SK-N-MC (cell line): ENCODE results near the gene INTS14.
A peak's percentile ranks its signal among the peaks of the same experiment; 100 is the strongest.

Experiments
- DNase-seq: peaks from one replicate; pipeline ENCODE4 v3.0.0-alpha.2; 2011; ENCODE audit warnings: low read depth, low spot score
- H3K27ac ChIP-seq: fragments of 200-600 bp; sonication (generic); 2 replicates; pipeline ENCODE4 v1.5.1; 2016; ENCODE audit warnings: mixed run types
- H3K36me3 ChIP-seq: fragments of 200-600 bp; sonication (generic); 2 replicates; pipeline ENCODE4 v1.6.1; 2017; ENCODE audit warnings: antibody characterized with exemption, low read length, mixed read lengths; ENCODE audit not compliant: insufficient read depth
- H3K4me3 ChIP-seq: fragments of 200-600 bp; sonication (generic); 2 replicates; pipeline ENCODE4 v1.5.1; 2016
- H3K9ac ChIP-seq: fragments of 200-600 bp; sonication (generic); 2 replicates; pipeline ENCODE4 v1.8.0; 2017; ENCODE audit warnings: mixed run types, mixed read lengths; ENCODE audit not compliant: insufficient read length
- H3K9me3 ChIP-seq: fragments of 200-600 bp; sonication (generic); 2 replicates; pipeline ENCODE4 v1.6.1; 2017; ENCODE audit warnings: low read depth, mild to moderate bottlenecking, antibody characterized with exemption, low read length, moderate library complexity, mixed read lengths
- EZH2 ChIP-seq: fragments of 200-600 bp; sonication (generic); IDR thresholded peaks from one replicate; pipeline ENCODE4 v1.6.1; 2017; ENCODE audit warnings: antibody characterized with exemption
- FOXP2 ChIP-seq: optimal IDR thresholded peaks from 2 replicates; pipeline ENCODE3; 2011; ENCODE audit warnings: mild to moderate bottlenecking, moderate library complexity; ENCODE audit not compliant: insufficient read depth; ENCODE audit errors: extremely low read length, control extremely low read depth
- POLR2AphosphoS5 ChIP-seq: IDR thresholded peaks from 2 replicates; pipeline ENCODE4 v1.6.1; 2012; ENCODE audit warnings: mild to moderate bottlenecking, low read depth, low read length, borderline replicate concordance

Gene INTS14

GRCh38 chr15:65535192-65535591 is 75.7 kb downstream of the INTS14 start:
- Histone ChIP-seq H3K36me3 (peaks cover 41% of the 10 kb centered on the region), H3K27ac (no peak overlapping the region), H3K9me3 (no peaks in the 10 kb centered on the region), H3K9ac (no peak overlapping the region), H3K4me3 (no peak overlapping the region)
- no peak for DNase-seq
- TF ChIP-seq EZH2 (no peak), FOXP2 (no peak), POLR2AphosphoS5 (no peak)

DNA sequence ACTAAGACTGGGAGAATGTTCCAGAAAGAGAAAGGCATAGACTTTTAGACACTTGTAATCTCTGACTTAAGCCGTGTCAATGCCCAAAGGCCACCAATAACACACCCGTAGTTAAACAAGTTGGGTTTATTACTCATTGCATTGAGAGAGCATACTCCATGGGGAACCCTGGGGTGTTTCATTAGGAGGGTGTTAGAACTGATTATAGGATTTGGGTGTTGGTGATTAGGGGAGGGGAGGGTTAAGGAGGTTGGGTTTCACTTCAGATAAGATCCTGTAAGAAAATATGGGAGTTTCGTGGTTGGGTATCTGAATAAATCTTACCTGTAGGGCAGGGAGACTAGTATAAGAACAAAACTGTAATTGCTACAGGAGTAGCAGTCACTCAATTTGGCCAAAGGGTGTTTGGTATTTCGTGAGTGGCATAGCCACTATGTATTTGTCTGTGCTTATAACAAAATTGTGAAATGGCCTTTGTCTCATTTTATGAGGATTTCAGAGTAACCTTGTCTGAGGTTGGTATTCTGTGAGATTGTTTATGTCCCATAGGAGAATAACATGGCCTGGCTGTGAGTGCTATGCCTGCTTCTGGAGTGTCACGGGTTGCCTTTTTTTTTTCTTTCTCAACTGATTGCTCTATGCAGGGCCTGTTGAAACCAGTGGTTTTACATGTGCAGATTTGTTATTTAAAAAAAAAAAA is 77.7 kb downstream of the INTS14 start:
- Histone ChIP-seq H3K9me3 (no peaks in the 10 kb centered on the region), H3K9ac (peak overlapping the region; percentile 24), H3K4me3 (peak overlapping the region; percentile 2), H3K36me3 (peaks cover 36% of the 10 kb centered on the region), H3K27ac (no peak overlapping the region)
- no peak for DNase-seq
- TF ChIP-seq EZH2 (no peak), POLR2AphosphoS5 (no peak), FOXP2 (no peak)

DNA sequence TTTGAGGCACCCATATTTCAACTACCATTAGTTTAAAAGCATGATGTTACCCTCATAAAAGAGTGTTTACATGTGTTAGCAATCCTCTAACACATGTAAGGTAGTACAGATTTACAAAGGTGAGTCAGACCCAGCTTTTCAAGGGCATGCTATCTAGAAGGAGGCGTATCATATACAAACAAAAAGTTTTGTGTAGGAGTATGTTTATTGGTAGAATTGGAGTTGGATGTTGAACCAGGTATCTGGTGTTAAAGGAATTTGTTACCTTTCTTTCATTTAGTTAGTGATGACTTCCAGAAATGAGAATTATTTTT is 78.2 kb downstream of the INTS14 start:
- H3K9me3 ChIP-seq, result no peaks in the 10 kb centered on the region
- H3K9ac ChIP-seq, result peak overlapping the region; percentile 24
- no peak for DNase-seq
- peak overlapping the region; percentile 2 for H3K4me3 ChIP-seq
- peaks cover 34% of the 10 kb centered on the region for H3K36me3 ChIP-seq
- no peak overlapping the region for H3K27ac ChIP-seq
- TF ChIP-seq EZH2 (no peak), FOXP2 (no peak), POLR2AphosphoS5 (no peak)

- no peak for DNase-seq
Measured at GRCh38 chr15:65530318-65531111, 80.4 kb downstream of the INTS14 start, which contains the start of gene HACD3. TSS of gene HACD3 (plus strand) at chr15:65530463. CDS start at chr15:65530632, 169 bp downstream.

GRCh38 chr15:65529762-65530317 is 81.1 kb downstream of the INTS14 start:
- peak overlapping the region; percentile 98 for H3K4me3 ChIP-seq
- peak overlapping the region; percentile 15; the same call in 1 of the 2 replicates for H3K27ac ChIP-seq
- H3K9me3 ChIP-seq, result no peaks in the 10 kb centered on the region
- TF ChIP-seq POLR2AphosphoS5, result no peak
- no peak for DNase-seq
- H3K36me3 ChIP-seq, result peaks cover 9% of the 10 kb centered on the region; the same call in 1 of the 2 replicates
- peak overlapping the region; percentile 95 for H3K9ac ChIP-seq

More at GRCh38 chr15:65530318-65531111, 80.4 kb downstream of the INTS14 start, which contains the start of gene HACD3:
- Histone ChIP-seq H3K4me3 (peak within 1 kb of the TSS; percentile 98), H3K27ac (peak within 1 kb of the TSS; percentile 75), H3K36me3 (peaks cover 16% of the 10 kb centered on the region), H3K9me3 (no peaks in the 10 kb centered on the region), H3K9ac (peak within 1 kb of the TSS; percentile 95)
- TF ChIP-seq POLR2AphosphoS5, result peak; percentile 86; the same call in 1 of the 2 replicates
- TF ChIP-seq FOXP2, result peak; percentile 81
- no peak for TF ChIP-seq EZH2
